ENCODE data around the gene CCL3. TPM values are rescaled to one million over a fixed set of nuclear protein-coding genes. Genes with fewer than 3 reads are reported as not detected.

Gene CCL3
- polyA plus RNA-seq, 10 donors = 0.79 to 16.5 (median 6.4) TPM

- no peak for DNase-seq
Observed at GRCh38 chr17:36049643-36050042, 40.3 kb downstream of the CCL3 start.

GRCh38 chr17:36048066-36048465 lies 41.9 kb downstream of the CCL3 start:
- no peak for DNase-seq

Other genes with a start within 250 kb of the CCL3 start
- not detected for gene HEATR9, start 221.3 kb downstream of the CCL3 start, polyA plus RNA-seq (ENCODE audit: insufficient read length in 10 of 10)
- 1 to 10 TPM in 6 of 10 donors, under 1 TPM in 4; 0.41 to 7.3 (median 1.2) TPM for gene CCL5, start 209.8 kb downstream of the CCL3 start, polyA plus RNA-seq (ENCODE audit: insufficient read length in 10 of 10)
- gene RDM1, start 159.4 kb downstream of the CCL3 start, polyA plus RNA-seq (ENCODE audit: insufficient read length in 10 of 10) = 1 to 10 TPM in 2 of 10 donors, under 1 TPM in 8; 0.20 to 1.5 (median 0.60) TPM
- not detected for gene LYZL6, start 146.4 kb downstream of the CCL3 start, polyA plus RNA-seq (ENCODE audit: insufficient read length in 10 of 10)
- under 1 TPM in 9 of 10 donors, not detected in 1; 0.11 to 0.56 (median 0.17) TPM for gene CCL16, start 108.6 kb downstream of the CCL3 start, polyA plus RNA-seq (ENCODE audit: insufficient read length in 10 of 10)
- 10 to 100 TPM; 17.4 to 41.0 (median 32.6) TPM for gene CCL14, start 103.4 kb downstream of the CCL3 start, polyA plus RNA-seq (ENCODE audit: insufficient read length in 10 of 10)
- gene CCL15, start 88.6 kb downstream of the CCL3 start, polyA plus RNA-seq (ENCODE audit: insufficient read length in 10 of 10) = under 1 TPM in 1 of 10 donors, not detected in 9; 0.19 TPM
- under 1 TPM in 1 of 10 donors, not detected in 9; 0.32 TPM for gene CCL23, start 72.2 kb downstream of the CCL3 start, polyA plus RNA-seq (ENCODE audit: insufficient read length in 10 of 10)
- gene CCL18, start 25.9 kb downstream of the CCL3 start, polyA plus RNA-seq (ENCODE audit: insufficient read length in 10 of 10) = under 1 TPM in 2 of 10 donors, not detected in 8; 0.18 to 0.23 TPM
- 10 to 100 TPM in 1 of 10 donors, 1 to 10 TPM in 8, under 1 TPM in 1; 0.48 to 16.8 (median 3.3) TPM for gene CCL4, start 13.7 kb upstream of the CCL3 start, polyA plus RNA-seq (ENCODE audit: insufficient read length in 10 of 10)
- gene TBC1D3B, start 86.5 kb upstream of the CCL3 start, polyA plus RNA-seq (ENCODE audit: insufficient read length in 10 of 10) = 10 to 100 TPM in 3 of 10 donors, 1 to 10 TPM in 7; 2.9 to 16.2 (median 7.5) TPM
- gene CCL3L1, start 106.6 kb upstream of the CCL3 start, polyA plus RNA-seq (ENCODE audit: insufficient read length in 10 of 10) = 10 to 100 TPM in 1 of 10 donors, 1 to 10 TPM in 3, under 1 TPM in 5, not detected in 1; 0.25 to 11.4 (median 0.95) TPM
- 10 to 100 TPM in 1 of 10 donors, 1 to 10 TPM in 6, under 1 TPM in 2, not detected in 1; 0.74 to 21.4 (median 2.5) TPM for gene CCL4L2, start 120.9 kb upstream of the CCL3 start, polyA plus RNA-seq (ENCODE audit: insufficient read length in 10 of 10)
- 1 to 10 TPM in 3 of 10 donors, under 1 TPM in 1, not detected in 6; 0.82 to 2.9 (median 1.3) TPM for gene TBC1D3I, start 174.4 kb upstream of the CCL3 start, polyA plus RNA-seq (ENCODE audit: insufficient read length in 10 of 10)
- gene TBC1D3G, start 233.7 kb upstream of the CCL3 start, polyA plus RNA-seq (ENCODE audit: insufficient read length in 10 of 10) = 1 to 10 TPM in 2 of 10 donors, not detected in 8; 1.4 to 1.9 TPM